Right lobe of liver (tissue), 4 donors: ENCODE measurements around the gene LRTM2.

ENCODE experiments used
- POLR2A ChIP-seq: fragments of 450-650 bp; IDR thresholded peaks from one replicate; pipeline ENCODE4 v1.6.1; 2017; ENCODE audit warnings: antibody characterized with exemption, mild to moderate bottlenecking
- TF ChIP-seq, protein P1 (sequence below), 4 donors: fragments of 200-600 bp in 3 of 4; fragments of 450-650 bp in 1 of 4; IDR thresholded peaks; one replicate each; pipeline versions ENCODE4 v1.5.1 to v1.8.0; 2016 to 2022; ENCODE audit warnings: antibody characterized with exemption in 4 of 4, mild to moderate bottlenecking in 2 of 4
- donor health status: DM: no; HTN: no; CAD: no.
- donor health status: DM: no; HTN: no; CAD: no.
- donor health status: DM: no; HTN: yes; CAD: no.

DNA sequence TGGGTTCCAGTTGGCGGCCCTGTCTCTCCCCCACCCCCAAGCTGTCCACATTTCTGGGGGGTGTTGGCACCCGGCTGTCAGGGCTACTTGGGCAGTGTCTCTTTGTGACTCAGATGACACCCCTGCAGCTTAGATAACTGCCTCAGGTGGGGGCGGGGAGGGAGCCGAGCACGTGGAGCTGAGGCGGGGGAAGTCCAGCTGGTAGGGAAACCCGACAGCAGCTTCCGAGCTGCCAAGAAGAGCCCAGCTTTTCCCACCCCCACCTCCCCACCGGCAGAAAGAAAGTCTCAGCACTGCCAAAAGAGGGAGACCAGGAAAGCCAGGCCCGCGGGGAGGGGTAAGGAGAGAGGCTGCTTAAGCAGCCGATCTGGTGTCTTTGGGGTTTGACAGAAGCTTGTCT is 1.4 kb downstream of the LRTM2 start:
- TF ChIP-seq, protein P1, sequence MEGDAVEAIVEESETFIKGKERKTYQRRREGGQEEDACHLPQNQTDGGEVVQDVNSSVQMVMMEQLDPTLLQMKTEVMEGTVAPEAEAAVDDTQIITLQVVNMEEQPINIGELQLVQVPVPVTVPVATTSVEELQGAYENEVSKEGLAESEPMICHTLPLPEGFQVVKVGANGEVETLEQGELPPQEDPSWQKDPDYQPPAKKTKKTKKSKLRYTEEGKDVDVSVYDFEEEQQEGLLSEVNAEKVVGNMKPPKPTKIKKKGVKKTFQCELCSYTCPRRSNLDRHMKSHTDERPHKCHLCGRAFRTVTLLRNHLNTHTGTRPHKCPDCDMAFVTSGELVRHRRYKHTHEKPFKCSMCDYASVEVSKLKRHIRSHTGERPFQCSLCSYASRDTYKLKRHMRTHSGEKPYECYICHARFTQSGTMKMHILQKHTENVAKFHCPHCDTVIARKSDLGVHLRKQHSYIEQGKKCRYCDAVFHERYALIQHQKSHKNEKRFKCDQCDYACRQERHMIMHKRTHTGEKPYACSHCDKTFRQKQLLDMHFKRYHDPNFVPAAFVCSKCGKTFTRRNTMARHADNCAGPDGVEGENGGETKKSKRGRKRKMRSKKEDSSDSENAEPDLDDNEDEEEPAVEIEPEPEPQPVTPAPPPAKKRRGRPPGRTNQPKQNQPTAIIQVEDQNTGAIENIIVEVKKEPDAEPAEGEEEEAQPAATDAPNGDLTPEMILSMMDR (IDR thresholded peaks at IDR 0.05) = no peak
- TF ChIP-seq POLR2A = no peak
